A673 (cell line): ENCODE data around the gene IRS2. TPM values are rescaled to one million over a fixed set of nuclear protein-coding genes. Genes with fewer than 3 reads are reported as not detected.

Source experiments
- BruUV-seq: library from RNA; stranded (reverse); fragments of 400-500 nt; replicated peaks from 2 replicates; lab custom pipeline; 2021; lab: Mats Ljungman, UMichigan
- CTCF ChIA-PET: fragments of 300-600 bp; sonication (Branson Sonifier 250); formaldehyde crosslinking; loops from one replicate; lab custom pipeline; 2022; ENCODE audit warnings: antibody characterized with exemption; lab: Charles Lee
- POLR2A ChIA-PET: fragments of 300-600 bp; sonication (Branson Sonifier 250); formaldehyde crosslinking; loops from one replicate; lab custom pipeline; 2022; ENCODE audit warnings: antibody characterized with exemption; ENCODE audit not compliant: low non-redundant PET; lab: Charles Lee
- DNase-seq: peaks from one replicate; pipeline ENCODE4 v3.0.0-alpha.2; 2015; ENCODE audit warnings: low spot score
- H3K27ac ChIP-seq: fragments of 200-600 bp; sonication (generic); 2 replicates; pipeline ENCODE4 v1.5.1; 2016; ENCODE audit warnings: mixed run types, low read depth, mild to moderate bottlenecking, mixed read lengths, antibody characterized with exemption, low read length; ENCODE audit not compliant: poor library complexity, severe bottlenecking
- H3K27me3 ChIP-seq: fragments of 200-600 bp; sonication (generic); replicated peaks from 2 replicates; pipeline ENCODE4 v1.6.1; 2017; ENCODE audit warnings: mixed run types, low read depth, mild to moderate bottlenecking, mixed read lengths, antibody characterized with exemption, low read length; ENCODE audit not compliant: insufficient read depth, poor library complexity
- H3K36me3 ChIP-seq: fragments of 200-600 bp; sonication (generic); 2 replicates; pipeline ENCODE4 v1.6.1; 2016; ENCODE audit warnings: mixed run types, mild to moderate bottlenecking, mixed read lengths, antibody characterized with exemption, low read length; ENCODE audit not compliant: insufficient read depth, poor library complexity, severe bottlenecking
- H3K4me1 ChIP-seq: fragments of 200-600 bp; sonication (generic); 2 replicates; pipeline ENCODE4 v1.6.1; 2017; ENCODE audit warnings: mixed run types, mild to moderate bottlenecking, mixed read lengths, antibody characterized with exemption, low read length; ENCODE audit not compliant: insufficient read depth, poor library complexity, severe bottlenecking
- H3K4me3 ChIP-seq: fragments of 200-600 bp; sonication (generic); 2 replicates; pipeline ENCODE4 v1.5.1; 2016; ENCODE audit warnings: low read depth, mixed run types, mild to moderate bottlenecking, mixed read lengths, low read length; ENCODE audit not compliant: poor library complexity, severe bottlenecking
- H3K9me3 ChIP-seq: fragments of 200-600 bp; sonication (generic); 2 replicates; pipeline ENCODE4 v1.6.1; 2016; ENCODE audit warnings: mixed run types, low read depth, mild to moderate bottlenecking, mixed read lengths, antibody characterized with exemption, low read length; ENCODE audit not compliant: poor library complexity, severe bottlenecking
- EZH2 ChIP-seq: fragments of 200-600 bp; sonication (generic); IDR thresholded peaks from 2 replicates; pipeline ENCODE4 v1.6.1; 2017; ENCODE audit warnings: borderline replicate concordance, low read depth, mild to moderate bottlenecking, mixed read lengths, antibody characterized with exemption, low read length; ENCODE audit not compliant: poor library complexity, severe bottlenecking
- intact Hi-C: fragments of 100-400 bp; cut with micrococcal nuclease; formaldehyde crosslinking; loops from one replicate; pipeline ENCODE4 v1.10.0; 2022; ENCODE audit not compliant: unreplicated experiment
- total RNA-seq: library from RNA; stranded (reverse); gene quantifications from 2 replicates; pipeline ENCODE4 v1.2.3, GENCODE V29; 2021
- TF ChIP-seq, protein P1 (sequence below): fragments of 300-800, 200-600 bp; sonication (generic); conservative IDR thresholded peaks from 2 replicates; pipeline ENCODE4 v1.5.1; 2017; ENCODE audit warnings: low read depth, mild to moderate bottlenecking, antibody characterized with exemption, low read length, moderate library complexity, mixed read lengths

Gene IRS2
- total RNA-seq, 1 experiment from 2014 or later: 135 TPM

DNA sequence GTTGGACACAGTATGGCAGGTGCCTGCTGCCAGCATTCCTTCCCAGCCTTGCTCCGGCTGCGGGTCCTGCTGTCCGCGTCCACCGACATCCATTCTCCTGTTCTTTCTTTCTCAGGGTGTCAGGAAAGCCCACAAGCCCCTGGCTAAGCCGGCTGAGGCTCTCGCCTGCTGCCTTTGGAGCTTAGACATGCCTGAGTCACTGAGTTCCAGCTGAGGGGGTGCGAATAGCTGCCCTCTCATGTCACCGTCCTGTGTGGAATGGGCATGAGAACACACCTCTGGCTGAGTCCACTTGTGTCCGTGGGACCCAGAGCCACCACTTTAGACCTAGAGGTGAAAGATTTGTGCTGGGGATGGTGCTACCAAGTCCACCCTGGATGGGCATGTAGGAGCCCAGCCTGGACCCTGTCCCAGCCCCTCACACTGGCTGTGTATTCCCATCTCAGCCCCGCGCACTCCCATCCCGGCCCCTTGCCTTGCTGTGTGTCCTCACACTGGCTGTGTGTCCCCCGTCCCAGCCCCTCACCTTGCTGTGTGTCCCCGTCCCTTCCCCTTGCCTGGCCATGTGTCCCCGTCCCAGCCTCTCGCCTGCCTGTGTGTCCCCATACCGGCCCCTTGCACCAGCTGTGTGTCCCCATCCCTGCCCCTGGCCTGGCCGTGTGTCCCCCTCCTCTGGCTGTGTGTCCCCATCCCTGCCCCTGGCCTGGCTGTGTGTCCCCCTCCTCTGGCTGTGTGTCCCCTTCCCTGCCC lies 24.6 kb upstream of the IRS2 start:
- no peaks in the 10 kb centered on the region for H3K9me3 ChIP-seq
- H3K4me1 ChIP-seq: no peaks in the 10 kb centered on the region
- no peaks in the 10 kb centered on the region for H3K27me3 ChIP-seq
- ChIA-PET POLR2A (interaction anchor here (0.6 kb wide), 1 partner anchor 762 kb away, joined by 3 read pairs; no protein-coding TSS in a partner anchor), CTCF (no interaction called here)
- no peak for DNase-seq
- no peak overlapping the region for H3K27ac ChIP-seq
- TF ChIP-seq EZH2: no peak
- TF ChIP-seq, protein P1, sequence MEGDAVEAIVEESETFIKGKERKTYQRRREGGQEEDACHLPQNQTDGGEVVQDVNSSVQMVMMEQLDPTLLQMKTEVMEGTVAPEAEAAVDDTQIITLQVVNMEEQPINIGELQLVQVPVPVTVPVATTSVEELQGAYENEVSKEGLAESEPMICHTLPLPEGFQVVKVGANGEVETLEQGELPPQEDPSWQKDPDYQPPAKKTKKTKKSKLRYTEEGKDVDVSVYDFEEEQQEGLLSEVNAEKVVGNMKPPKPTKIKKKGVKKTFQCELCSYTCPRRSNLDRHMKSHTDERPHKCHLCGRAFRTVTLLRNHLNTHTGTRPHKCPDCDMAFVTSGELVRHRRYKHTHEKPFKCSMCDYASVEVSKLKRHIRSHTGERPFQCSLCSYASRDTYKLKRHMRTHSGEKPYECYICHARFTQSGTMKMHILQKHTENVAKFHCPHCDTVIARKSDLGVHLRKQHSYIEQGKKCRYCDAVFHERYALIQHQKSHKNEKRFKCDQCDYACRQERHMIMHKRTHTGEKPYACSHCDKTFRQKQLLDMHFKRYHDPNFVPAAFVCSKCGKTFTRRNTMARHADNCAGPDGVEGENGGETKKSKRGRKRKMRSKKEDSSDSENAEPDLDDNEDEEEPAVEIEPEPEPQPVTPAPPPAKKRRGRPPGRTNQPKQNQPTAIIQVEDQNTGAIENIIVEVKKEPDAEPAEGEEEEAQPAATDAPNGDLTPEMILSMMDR: no peak
- intact Hi-C loops: no loop called here
- BruUV-seq: no TSS peak
- no peak overlapping the region for H3K4me3 ChIP-seq
- H3K36me3 ChIP-seq: no peaks in the 10 kb centered on the region

DNA sequence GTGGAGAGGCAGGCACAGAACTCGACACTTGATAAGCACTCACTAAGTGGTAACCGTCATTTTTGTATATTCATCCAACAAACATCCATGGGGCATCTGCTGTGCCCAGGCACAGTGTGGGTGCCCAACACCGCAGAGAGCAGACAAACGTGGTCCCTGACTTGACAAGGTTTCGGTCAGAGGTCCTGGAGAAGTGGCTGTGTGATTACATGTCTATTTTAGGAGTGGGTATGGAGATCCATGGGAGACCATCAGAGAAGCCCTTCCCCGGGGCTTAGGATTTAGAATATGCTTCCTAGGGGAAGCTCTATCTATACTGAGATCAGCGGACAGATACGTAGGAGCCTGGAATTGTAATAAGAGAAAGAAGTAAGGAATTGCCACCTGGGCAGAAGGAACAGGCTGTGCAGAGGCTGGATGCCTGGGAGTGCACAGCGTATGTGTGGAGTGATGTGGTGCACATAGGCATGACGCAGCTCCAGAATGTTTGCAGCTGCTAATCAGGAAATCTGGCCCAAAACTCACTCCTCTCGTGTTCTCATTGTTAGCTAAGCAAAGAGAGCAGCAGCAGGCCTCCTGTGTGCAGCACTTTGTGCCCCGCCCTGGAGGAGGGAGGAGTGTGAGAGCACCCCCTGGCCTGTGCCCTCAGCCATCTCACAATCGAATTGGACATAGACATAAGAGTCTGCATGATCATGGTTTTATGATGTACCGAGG lies 23.0 kb upstream of the IRS2 start:
- TF ChIP-seq, protein P1: no peak
- TF ChIP-seq EZH2: no peak
- no TSS peak for BruUV-seq
- CTCF ChIA-PET: no interaction called here

DNA sequence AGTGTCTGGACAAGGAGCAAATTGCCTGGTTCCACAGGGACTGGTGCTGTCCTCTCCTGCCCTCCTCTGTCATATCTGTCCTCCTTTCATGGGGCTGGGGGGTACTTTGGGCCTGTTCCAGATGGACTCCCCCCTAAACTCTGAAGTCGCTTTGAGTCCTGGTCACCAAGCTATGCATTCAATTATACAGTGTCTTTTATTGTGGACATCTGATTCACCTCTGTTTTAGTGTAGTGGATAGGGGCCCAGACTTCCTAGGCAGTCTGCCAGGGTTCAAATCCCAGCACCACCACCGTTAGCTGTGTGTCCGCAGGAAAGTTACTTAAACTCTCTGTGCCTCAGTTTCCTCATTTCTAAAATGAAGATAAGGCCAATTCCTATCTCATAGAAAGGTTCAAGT lies 21.0 kb upstream of the IRS2 start:
- Histone ChIP-seq H3K9me3 (no peaks in the 10 kb centered on the region), H3K36me3 (no peaks in the 10 kb centered on the region), H3K4me1 (no peaks in the 10 kb centered on the region), H3K4me3 (no peak overlapping the region), H3K27me3 (no peaks in the 10 kb centered on the region), H3K27ac (no peak overlapping the region)
- ChIA-PET POLR2A (no interaction called here), CTCF (no interaction called here)
- no TSS peak for BruUV-seq
- intact Hi-C loops: no loop called here
- no peak for DNase-seq
- TF ChIP-seq, protein P1: no peak
- TF ChIP-seq EZH2: no peak

More for the DNA sequence above, 23.0 kb upstream of the IRS2 start:
- no peak for DNase-seq
- Histone ChIP-seq H3K27me3 (no peaks in the 10 kb centered on the region), H3K4me3 (no peak overlapping the region), H3K36me3 (no peaks in the 10 kb centered on the region), H3K9me3 (no peaks in the 10 kb centered on the region), H3K4me1 (no peaks in the 10 kb centered on the region), H3K27ac (no peak overlapping the region)
- POLR2A ChIA-PET: no interaction called here
- intact Hi-C loops: no loop called here
